IgD-negative memory B cell (primary cell): Measurements from ENCODE around the gene TMEM187. TPM values are rescaled to one million over a fixed set of nuclear protein-coding genes. Genes with fewer than 3 reads are reported as not detected.

Experiments used
- H3K27ac Mint-ChIP-seq, 3 donors: one replicate each; pipeline ENCODE4 v1.8.0; 2020 to 2022; ENCODE audit warnings: mild to moderate bottlenecking in 3 of 3, mixed read lengths in 3 of 3, moderate library complexity in 1 of 3
- H3K27me3 Mint-ChIP-seq: one replicate; pipeline ENCODE4 v1.8.0; 2021; ENCODE audit warnings: mixed read lengths
- H3K36me3 Mint-ChIP-seq: one replicate; pipeline ENCODE4 v1.8.0; 2020; ENCODE audit warnings: mild to moderate bottlenecking, mixed read lengths
- H3K4me1 Mint-ChIP-seq, 3 donors: one replicate each; pipeline ENCODE4 v1.8.0; 2020 to 2022; ENCODE audit warnings: mixed read lengths in 3 of 3, mild to moderate bottlenecking in 1 of 3
- H3K4me3 Mint-ChIP-seq, 4 donors: one replicate each; pipeline ENCODE4 v1.8.0; 2020 to 2022; ENCODE audit warnings: mild to moderate bottlenecking in 4 of 4, mixed read lengths in 4 of 4, moderate library complexity in 3 of 4
- H3K9me3 Mint-ChIP-seq, 3 donors: one replicate each; pipeline ENCODE4 v1.8.0; 2020 to 2021; ENCODE audit warnings: mixed read lengths in 3 of 3, mild to moderate bottlenecking in 1 of 3
- polyA plus RNA-seq: library from polyadenylated mRNA; unstranded; fragments of 300-500 nt; fragmentation: Illumina TruSeq; gene quantifications from one replicate; pipeline ENCODE4 v1.2.3, GENCODE V29; 2021

The TMEM187 gene
- polyA plus RNA-seq, 1 donor from 2014 or later: 7.1 TPM

GRCh38 chrX:153931151-153931550 is 41.4 kb upstream of the TMEM187 start:
- peak overlapping the region in 2 of 4 donors; percentile 2 to 9 for H3K4me3 Mint-ChIP-seq
- no peak overlapping the region for H3K27ac Mint-ChIP-seq
- H3K9me3 Mint-ChIP-seq: no peaks in the 10 kb centered on the region
- H3K4me1 Mint-ChIP-seq: peaks cover 18 to 28% (median 19%) of the 10 kb centered on the region in 3 donors
- H3K36me3 Mint-ChIP-seq: peaks cover 3% of the 10 kb centered on the region
- no peaks in the 10 kb centered on the region for H3K27me3 Mint-ChIP-seq

DNA sequence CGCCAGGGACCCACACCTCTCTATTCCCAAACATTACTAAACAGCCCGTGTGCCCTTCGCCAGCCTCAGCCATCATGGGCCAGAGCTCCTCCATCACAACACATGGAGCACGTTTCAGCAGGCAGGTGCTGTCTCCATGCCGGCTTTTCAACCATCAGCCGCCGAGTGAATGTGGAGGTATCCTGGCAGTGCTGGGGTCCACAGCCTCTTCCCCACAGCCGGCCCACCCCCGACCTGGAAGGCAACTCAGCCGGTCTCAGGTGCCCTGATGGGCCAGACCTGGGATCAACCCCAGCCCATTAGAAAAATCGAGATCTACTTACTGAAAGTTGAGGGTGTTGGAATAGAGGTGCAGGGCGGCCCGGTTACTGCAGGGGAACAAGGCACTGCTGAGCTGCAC is 40.8 kb upstream of the TMEM187 start:
- H3K9me3 Mint-ChIP-seq: no peaks in the 10 kb centered on the region
- H3K4me1 Mint-ChIP-seq: peaks cover 17 to 30% (median 20%) of the 10 kb centered on the region in 3 donors
- no peak overlapping the region for H3K27ac Mint-ChIP-seq
- H3K4me3 Mint-ChIP-seq: peak overlapping the region in 1 of 4 donors; percentile 2
- H3K36me3 Mint-ChIP-seq: peaks cover 3% of the 10 kb centered on the region
- no peaks in the 10 kb centered on the region for H3K27me3 Mint-ChIP-seq

DNA sequence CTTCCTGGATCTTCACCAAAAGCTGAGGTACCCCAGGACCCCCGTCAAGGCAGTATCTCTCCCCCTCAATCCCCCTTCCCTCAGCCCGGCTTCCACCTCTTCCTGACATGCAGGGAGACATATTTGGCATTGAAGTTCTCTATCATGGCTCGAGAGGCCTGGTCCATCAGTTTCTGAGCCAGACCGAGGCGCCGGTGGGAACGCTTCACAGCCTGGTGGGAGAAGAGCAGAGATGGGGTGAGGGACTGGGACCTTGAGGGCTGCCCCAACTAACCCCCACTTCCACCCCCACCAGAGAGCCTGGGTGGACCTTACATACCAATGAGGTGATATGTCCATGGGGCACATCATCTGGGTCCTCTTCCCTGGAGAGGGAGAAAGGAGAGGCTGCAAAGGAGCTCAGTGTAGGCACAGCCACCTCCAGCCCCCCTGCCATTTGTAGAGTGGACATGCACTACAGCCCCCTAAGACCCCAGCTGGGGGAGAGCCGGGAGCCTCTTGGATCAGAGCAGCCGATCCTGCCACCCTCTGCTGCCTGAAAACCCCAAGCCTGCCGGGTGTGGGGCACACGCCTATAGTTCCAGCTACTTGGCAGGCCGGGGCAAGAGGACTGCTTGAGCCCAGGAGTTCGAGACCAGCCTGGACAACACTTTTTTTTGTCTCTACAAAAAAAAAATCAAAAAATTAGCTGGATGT is 40.2 kb upstream of the TMEM187 start:
- Mint-ChIP-seq H3K9me3 (no peaks in the 10 kb centered on the region), H3K36me3 (peaks cover 3% of the 10 kb centered on the region), H3K27ac (peak overlapping the region in 2 of 3 donors; percentile 27 to 93), H3K4me1 (peaks cover 13 to 25% (median 17%) of the 10 kb centered on the region in 3 donors), H3K27me3 (no peaks in the 10 kb centered on the region), H3K4me3 (peak overlapping the region in 3 of 4 donors; percentile 2 to 91 (median 12))

DNA sequence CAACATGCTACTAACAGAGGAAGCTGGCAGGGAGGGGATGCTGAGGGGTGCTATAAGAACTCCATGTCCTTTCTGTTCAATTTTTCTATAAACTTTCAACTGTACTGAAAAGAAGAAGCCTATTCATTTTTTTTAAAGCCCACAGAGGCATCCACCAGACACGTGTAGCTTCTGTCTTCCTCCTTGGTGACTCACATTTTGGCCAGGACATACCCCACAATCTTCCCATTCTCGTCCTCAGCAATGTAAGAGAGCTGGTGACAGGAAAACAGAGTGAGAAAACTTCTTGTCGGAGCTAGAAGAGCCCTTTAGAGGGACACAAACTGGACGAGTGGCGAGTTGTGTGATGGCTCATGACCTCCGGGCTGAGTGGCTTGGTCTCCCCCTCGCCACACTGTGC is 38.8 kb upstream of the TMEM187 start:
- no peaks in the 10 kb centered on the region for H3K9me3 Mint-ChIP-seq
- peak overlapping the region; percentile 80 to 93 (median 82) for H3K27ac Mint-ChIP-seq
- H3K4me3 Mint-ChIP-seq: peak overlapping the region; percentile 87 to 94 (median 91)
- peaks cover 3% of the 10 kb centered on the region for H3K36me3 Mint-ChIP-seq
- peaks cover 8 to 26% (median 18%) of the 10 kb centered on the region in 3 donors for H3K4me1 Mint-ChIP-seq
- no peaks in the 10 kb centered on the region for H3K27me3 Mint-ChIP-seq

- H3K4me3 Mint-ChIP-seq: peak overlapping the region; percentile 87 to 94 (median 91)
- peak overlapping the region; percentile 80 to 93 (median 82) for H3K27ac Mint-ChIP-seq
Observed at GRCh38 chrX:153934148-153934761, 38.3 kb upstream of the TMEM187 start.

GRCh38 chrX:153934762-153935325 is 37.7 kb upstream of the TMEM187 start, which contains the start of gene NAA10:
NAA10 (minus strand) TSS chrX:153935037; CDS start chrX:153934904, 133 bp downstream.
- peak within 1 kb of the TSS; percentile 87 to 94 (median 91) for H3K4me3 Mint-ChIP-seq
- no peaks in the 10 kb centered on the region for H3K27me3 Mint-ChIP-seq
- H3K9me3 Mint-ChIP-seq: no peaks in the 10 kb centered on the region
- peak within 1 kb of the TSS; percentile 80 to 93 (median 82) for H3K27ac Mint-ChIP-seq
- peaks cover 3% of the 10 kb centered on the region for H3K36me3 Mint-ChIP-seq
- H3K4me1 Mint-ChIP-seq: peaks cover 8 to 20% (median 14%) of the 10 kb centered on the region in 3 donors

More at GRCh38 chrX:153934148-153934761, 38.3 kb upstream of the TMEM187 start:
- Mint-ChIP-seq H3K36me3 (peaks cover 3% of the 10 kb centered on the region), H3K27me3 (no peaks in the 10 kb centered on the region), H3K9me3 (no peaks in the 10 kb centered on the region), H3K4me1 (peaks cover 8 to 22% (median 15%) of the 10 kb centered on the region in 3 donors)

DNA sequence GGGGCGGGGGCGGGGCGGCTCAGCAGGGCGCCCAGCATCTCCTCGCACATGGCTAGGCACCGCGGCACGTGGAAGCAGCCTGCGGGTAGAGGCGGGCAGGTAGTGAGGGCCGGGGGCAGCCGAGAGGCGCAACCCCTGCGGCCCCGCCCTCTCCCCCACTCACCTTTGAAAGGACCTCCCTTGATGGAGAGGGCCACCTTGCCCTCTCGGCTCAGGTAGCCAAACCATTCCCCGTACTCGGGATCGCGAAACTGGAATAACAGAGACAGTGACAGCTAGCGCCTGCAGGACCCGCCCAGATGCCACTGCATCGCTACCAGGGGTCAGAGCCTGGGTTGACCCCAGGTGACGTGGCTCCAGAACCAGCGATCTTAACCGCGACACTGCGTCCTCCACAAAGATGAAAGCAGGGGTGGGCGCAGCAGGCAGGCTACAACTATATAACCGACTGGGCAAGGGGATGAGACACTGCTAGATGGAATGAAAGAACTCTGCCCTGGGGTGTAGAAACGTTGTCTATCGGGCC is 37.2 kb upstream of the TMEM187 start:
- Mint-ChIP-seq H3K27me3 (peaks cover 2% of the 10 kb centered on the region), H3K4me3 (peak overlapping the region; percentile 74 to 86 (median 80)), H3K9me3 (no peaks in the 10 kb centered on the region), H3K36me3 (peaks cover 3% of the 10 kb centered on the region), H3K27ac (peak overlapping the region; percentile 39 to 49 (median 46)), H3K4me1 (peaks cover 8 to 20% (median 14%) of the 10 kb centered on the region in 3 donors)

- H3K27me3 Mint-ChIP-seq: peaks cover 2% of the 10 kb centered on the region
- peak overlapping the region in 1 of 4 donors; percentile 42 for H3K4me3 Mint-ChIP-seq
- peaks cover 8 to 19% (median 17%) of the 10 kb centered on the region in 3 donors for H3K4me1 Mint-ChIP-seq
- peaks cover 3% of the 10 kb centered on the region for H3K36me3 Mint-ChIP-seq
- H3K27ac Mint-ChIP-seq: no peak overlapping the region
- H3K9me3 Mint-ChIP-seq: no peaks in the 10 kb centered on the region
Observed at GRCh38 chrX:153937056-153937455, 35.5 kb upstream of the TMEM187 start.

DNA sequence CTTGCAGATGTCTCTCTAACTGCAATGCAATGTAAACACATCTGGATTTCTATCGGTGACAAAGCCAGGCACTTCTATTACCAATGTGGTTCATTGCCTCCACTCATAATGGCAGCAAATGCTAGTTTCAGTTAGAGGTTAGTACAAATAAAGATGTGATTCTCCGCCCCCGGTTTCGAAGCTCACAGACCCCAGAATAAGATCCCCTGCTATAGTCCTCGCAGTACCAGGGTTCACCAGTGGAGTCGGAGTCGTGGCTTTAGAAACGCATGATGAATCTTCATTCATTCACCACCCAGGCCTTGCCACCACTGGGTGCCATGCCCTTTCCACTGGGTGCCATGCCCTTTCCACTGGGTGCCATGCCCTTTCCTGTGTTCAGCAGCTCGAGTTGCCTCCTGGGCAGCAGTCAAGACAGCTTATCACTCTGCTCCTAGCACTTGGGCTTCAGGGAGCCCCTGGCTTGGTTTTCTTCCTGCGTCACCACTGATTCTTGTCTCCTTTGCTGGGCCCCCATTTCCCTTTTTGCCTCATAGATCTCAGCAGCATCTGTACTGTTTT is 34.2 kb upstream of the TMEM187 start:
- Mint-ChIP-seq H3K27me3 (peaks cover 2% of the 10 kb centered on the region), H3K4me1 (peaks cover 8 to 17% (median 17%) of the 10 kb centered on the region in 3 donors), H3K27ac (no peak overlapping the region), H3K4me3 (peak overlapping the region in 2 of 4 donors; percentile 14 to 43), H3K9me3 (no peaks in the 10 kb centered on the region), H3K36me3 (peaks cover 3% of the 10 kb centered on the region)

DNA sequence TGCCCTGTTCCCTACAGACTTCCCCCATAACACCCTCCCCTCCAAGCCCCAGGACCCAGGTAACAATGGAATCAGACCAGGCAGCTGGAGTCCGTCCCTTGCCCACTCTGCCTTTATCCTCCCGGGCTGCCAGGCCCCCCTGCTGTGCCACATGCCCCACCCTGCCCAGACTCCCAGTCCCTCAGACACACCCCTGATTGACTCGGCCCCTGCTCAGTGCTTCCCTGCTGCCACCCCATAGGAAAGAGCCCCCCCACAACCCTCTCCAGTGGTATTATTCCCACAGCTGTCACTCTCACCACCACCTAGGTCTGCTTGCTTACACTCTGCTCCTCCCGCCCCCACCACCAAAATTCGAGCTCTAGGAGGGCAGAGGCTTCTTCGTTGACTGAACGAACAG is 33.0 kb upstream of the TMEM187 start:
- no peak overlapping the region for H3K27ac Mint-ChIP-seq
- H3K9me3 Mint-ChIP-seq: no peaks in the 10 kb centered on the region
- peaks cover 0 to 12% (median 9%) of the 10 kb centered on the region in 3 donors for H3K4me1 Mint-ChIP-seq
- no peak overlapping the region for H3K4me3 Mint-ChIP-seq
- peaks cover 3% of the 10 kb centered on the region for H3K36me3 Mint-ChIP-seq
- H3K27me3 Mint-ChIP-seq: peaks cover 3% of the 10 kb centered on the region

DNA sequence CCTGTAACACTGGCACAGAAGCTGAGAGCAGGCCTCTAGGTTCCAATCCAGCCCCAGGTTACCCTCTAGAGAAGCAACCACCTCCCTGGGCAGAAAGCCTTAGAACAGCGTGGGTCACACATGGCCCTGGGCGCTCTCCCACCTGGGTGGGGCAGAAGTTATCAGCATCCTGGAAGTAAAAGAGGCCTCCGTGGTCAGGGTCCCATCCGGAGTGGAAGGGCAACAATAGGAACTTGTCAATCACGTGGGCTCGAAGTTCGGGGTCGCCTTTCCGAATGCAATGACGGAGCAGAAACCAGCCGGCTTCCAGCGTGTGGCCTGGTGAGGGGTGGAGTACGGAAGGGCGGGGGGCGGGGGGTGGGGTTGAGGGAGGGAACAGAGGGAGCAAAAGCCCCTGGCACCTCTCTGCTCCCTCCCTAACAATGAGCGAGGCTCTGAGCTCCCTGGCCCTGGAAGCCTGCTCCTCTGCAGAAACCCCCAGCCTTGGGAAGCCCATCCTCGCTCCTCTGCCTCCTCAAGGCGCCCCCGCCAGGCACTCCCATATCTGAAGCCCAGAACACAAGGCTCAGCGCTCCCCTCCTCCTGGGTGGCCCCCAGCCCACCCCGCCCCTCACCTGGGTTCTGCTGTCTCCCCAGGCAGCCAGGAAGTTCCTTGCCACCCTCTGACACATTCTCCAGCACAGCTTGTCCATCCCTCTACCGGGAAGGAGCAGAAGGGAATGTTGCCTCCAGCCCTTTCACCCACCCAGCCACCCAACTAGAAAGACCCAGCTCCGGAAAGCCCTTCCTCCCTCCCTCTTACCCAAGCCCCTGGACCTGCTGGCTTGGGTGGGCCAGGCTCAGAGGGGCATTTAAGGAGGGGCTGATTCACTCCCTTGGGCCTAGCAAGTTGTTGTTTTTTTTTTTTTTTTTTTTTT is 31.0 kb upstream of the TMEM187 start:
- no peaks in the 10 kb centered on the region for H3K9me3 Mint-ChIP-seq
- peaks cover 3% of the 10 kb centered on the region for H3K36me3 Mint-ChIP-seq
- H3K27me3 Mint-ChIP-seq: peaks cover 3% of the 10 kb centered on the region
- peaks cover 0 to 14% (median 6%) of the 10 kb centered on the region in 3 donors for H3K4me1 Mint-ChIP-seq
- peak overlapping the region in 1 of 3 donors; percentile 36 for H3K27ac Mint-ChIP-seq
- H3K4me3 Mint-ChIP-seq: peak overlapping the region in 2 of 4 donors; percentile 23 to 31

GRCh38 chrX:153944140-153944799 is 28.3 kb upstream of the TMEM187 start, which contains the start of gene RENBP:
RENBP (minus strand) TSS chrX:153944643; CDS start chrX:153944610, 33 bp downstream.
- Mint-ChIP-seq H3K36me3 (peaks cover 5% of the 10 kb centered on the region), H3K27me3 (peaks cover 3% of the 10 kb centered on the region), H3K4me3 (peak within 1 kb of the TSS in 3 of 4 donors; percentile 77 to 92 (median 89)), H3K4me1 (peaks cover 6 to 13% (median 6%) of the 10 kb centered on the region in 3 donors), H3K27ac (peak within 1 kb of the TSS; percentile 14 to 98 (median 89)), H3K9me3 (no peaks in the 10 kb centered on the region)

DNA sequence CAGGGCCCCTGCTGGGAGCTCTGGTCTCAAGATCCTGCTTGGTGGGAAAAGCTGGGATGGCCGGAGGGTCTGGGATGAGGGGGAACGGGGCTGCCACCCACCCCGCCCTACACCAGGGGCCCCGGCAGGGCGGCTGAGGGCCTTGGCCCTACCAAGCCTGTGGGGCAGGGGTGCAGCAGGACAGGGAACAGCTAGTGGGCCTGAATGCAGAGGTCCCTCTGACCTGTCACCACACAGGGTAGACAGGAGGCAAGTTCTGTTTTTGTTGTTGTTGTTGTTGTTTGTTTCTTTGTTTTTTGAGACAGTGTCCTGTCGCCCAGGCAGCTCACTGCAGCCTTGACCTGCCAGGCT is 27.8 kb upstream of the TMEM187 start:
- H3K9me3 Mint-ChIP-seq: no peaks in the 10 kb centered on the region
- H3K4me1 Mint-ChIP-seq: peaks cover 6 to 13% (median 6%) of the 10 kb centered on the region in 3 donors

More for the DNA sequence above, 27.8 kb upstream of the TMEM187 start:
- H3K4me3 Mint-ChIP-seq: peak overlapping the region in 2 of 4 donors; percentile 77 to 89
- peaks cover 3% of the 10 kb centered on the region for H3K27me3 Mint-ChIP-seq
- H3K36me3 Mint-ChIP-seq: peaks cover 5% of the 10 kb centered on the region
- peak overlapping the region in 2 of 3 donors; percentile 7 to 98 for H3K27ac Mint-ChIP-seq
